HG03060 (cell line): ENCODE results near the gene CFAP54.

Experiments used
- ATAC-seq: cut with Tn5 transposase; IDR thresholded peaks from one replicate; pipeline ENCODE4 v1.9.1; 2021; ENCODE audit warnings: low read depth, moderate number of reproducible peaks; ENCODE audit not compliant: unreplicated experiment

The CFAP54 gene

GRCh38 chr12:96808587-96808986, 319.2 kb downstream of the CFAP54 start:
- ATAC-seq: no peak

- no peak for ATAC-seq
Observed at GRCh38 chr12:96809522-96809921, 320.1 kb downstream of the CFAP54 start.

GRCh38 chr12:96810057-96810456, 320.7 kb downstream of the CFAP54 start:
- no peak for ATAC-seq

GRCh38 chr12:96810477-96810876, 321.1 kb downstream of the CFAP54 start:
- no peak for ATAC-seq

GRCh38 chr12:96811083-96811482, 321.7 kb downstream of the CFAP54 start:
- ATAC-seq: no peak

- ATAC-seq: no peak
Observed at GRCh38 chr12:96812153-96812552, 322.8 kb downstream of the CFAP54 start.

- no peak for ATAC-seq
Observed at GRCh38 chr12:96814200-96814599, 324.8 kb downstream of the CFAP54 start.

GRCh38 chr12:96821592-96821991, 332.2 kb downstream of the CFAP54 start:
- ATAC-seq: no peak

GRCh38 chr12:96822641-96823040, 333.3 kb downstream of the CFAP54 start:
- no peak for ATAC-seq

GRCh38 chr12:96824074-96824837, 334.9 kb downstream of the CFAP54 start:
- no peak for ATAC-seq

- ATAC-seq: no peak
Observed at GRCh38 chr12:96824838-96825236, 335.5 kb downstream of the CFAP54 start.

GRCh38 chr12:96828169-96828789, 338.9 kb downstream of the CFAP54 start:
- no peak for ATAC-seq

- no peak for ATAC-seq
Observed at GRCh38 chr12:96829354-96829753, 340.0 kb downstream of the CFAP54 start.

GRCh38 chr12:96831346-96831745, 342.0 kb downstream of the CFAP54 start:
- no peak for ATAC-seq

GRCh38 chr12:96846293-96846692, 356.9 kb downstream of the CFAP54 start:
- no peak for ATAC-seq

- no peak for ATAC-seq
Observed at GRCh38 chr12:96850676-96851075, 361.3 kb downstream of the CFAP54 start.

GRCh38 chr12:96858162-96858561, 368.8 kb downstream of the CFAP54 start:
- no peak for ATAC-seq

GRCh38 chr12:96861656-96862055, 372.3 kb downstream of the CFAP54 start:
- no peak for ATAC-seq

- no peak for ATAC-seq
Observed at GRCh38 chr12:96862326-96862725, 372.9 kb downstream of the CFAP54 start.

- ATAC-seq: no peak
Observed at GRCh38 chr12:96864335-96864734, 375.0 kb downstream of the CFAP54 start.

GRCh38 chr12:96866801-96867590, 377.6 kb downstream of the CFAP54 start:
- ATAC-seq: no peak
